Peyer's patch (tissue), 4 donors: ENCODE measurements around the gene GHRH. TPM values are rescaled to one million over a fixed set of nuclear protein-coding genes. Genes with fewer than 3 reads are reported as not detected.

Experiments
- DNase-seq, 3 donors: peaks; one replicate each; pipeline ENCODE4 v3.0.0-alpha.2; 2017 to 2019
- H3K27ac ChIP-seq, 4 donors: fragments of 200-600 bp; sonication (generic); one replicate each; pipeline ENCODE4 v1.5.1; 2016 to 2019
- H3K27me3 ChIP-seq, 2 donors: fragments of 200-600 bp; sonication (generic); one replicate each; pipeline ENCODE4 v1.5.1; 2019
- H3K36me3 ChIP-seq, 3 donors: fragments of 200-600 bp; sonication (generic); one replicate each; pipeline ENCODE4 v1.5.1; 2016 to 2019
- H3K4me1 ChIP-seq, 4 donors: fragments of 200-600 bp; sonication (generic); one replicate each; pipeline ENCODE4 v1.5.1; 2016 to 2019
- H3K4me3 ChIP-seq, 4 donors: fragments of 200-600 bp; sonication (generic); 1 replicate in 3 of 4; 2 replicates in 1 of 4; pipeline ENCODE4 v1.5.1; 2016 to 2019; ENCODE audit warnings: mild to moderate bottlenecking in 1 of 4
- H3K9me3 ChIP-seq, 4 donors: fragments of 200-600 bp; sonication (generic); one replicate each; pipeline ENCODE4 v1.5.1; 2016 to 2019; ENCODE audit warnings: mild to moderate bottlenecking in 1 of 4
- CTCF ChIP-seq, 6 experiments: fragments of 450-650 bp in 4 of 6; fragments of 200-600 bp in 2 of 6; sonication (generic) in 1 of 6; IDR thresholded peaks; one replicate each; pipeline ENCODE4 v1.5.1; 2017 to 2019; ENCODE audit warnings: antibody characterized with exemption in 6 of 6, mild to moderate bottlenecking in 3 of 6, moderate library complexity in 1 of 6
- POLR2A ChIP-seq, 2 donors: fragments of 450-650 bp; IDR thresholded peaks; one replicate each; pipeline ENCODE4 v1.5.1; 2017; ENCODE audit warnings: antibody characterized with exemption in 2 of 2, mild to moderate bottlenecking in 2 of 2, moderate library complexity in 2 of 2
- total RNA-seq, 4 donors: library from RNA; depleted of rRNA; stranded (reverse); fragments of >200 nt; gene quantifications; one replicate each; pipeline ENCODE4 v1.1.0, GENCODE V29; 2016

Gene GHRH
- total RNA-seq, 4 donors from 2014 or later = not detected

- no peak for TF ChIP-seq POLR2A (IDR thresholded peaks at IDR 0.05)
- no peak for TF ChIP-seq CTCF (IDR thresholded peaks at IDR 0.05)
- no peaks in the 10 kb centered on the region for H3K27me3 ChIP-seq
- no peaks in the 10 kb centered on the region for H3K4me1 ChIP-seq
- no peak for DNase-seq
- H3K4me3 ChIP-seq = no peak overlapping the region
- peaks cover 0 to 24% (median 0%) of the 10 kb centered on the region in 3 donors for H3K36me3 ChIP-seq
- no peak overlapping the region for H3K27ac ChIP-seq
- no peaks in the 10 kb centered on the region for H3K9me3 ChIP-seq
These were observed 14.9 kb downstream of the GHRH start for GRCh38 chr20:37246736-37247135.

GRCh38 chr20:37245216-37246150 is 16.1 kb downstream of the GHRH start:
- Histone ChIP-seq H3K36me3 (peaks cover 0 to 36% (median 0%) of the 10 kb centered on the region in 3 donors), H3K27me3 (no peaks in the 10 kb centered on the region), H3K9me3 (no peaks in the 10 kb centered on the region), H3K4me1 (no peaks in the 10 kb centered on the region), H3K4me3 (no peak overlapping the region), H3K27ac (no peak overlapping the region)
- TF ChIP-seq POLR2A (IDR thresholded peaks at IDR 0.05) (no peak), CTCF (IDR thresholded peaks at IDR 0.05) (no peak)
- no peak for DNase-seq

- TF ChIP-seq CTCF (IDR thresholded peaks at IDR 0.05) (no peak), POLR2A (IDR thresholded peaks at IDR 0.05) (no peak)
- Histone ChIP-seq H3K27ac (no peak overlapping the region), H3K36me3 (peaks cover 0 to 46% (median 0%) of the 10 kb centered on the region in 3 donors), H3K4me3 (no peak overlapping the region), H3K27me3 (no peaks in the 10 kb centered on the region), H3K9me3 (no peaks in the 10 kb centered on the region), H3K4me1 (no peaks in the 10 kb centered on the region)
- DNase-seq = no peak
These were observed 17.0 kb downstream of the GHRH start for GRCh38 chr20:37244572-37244957.

- H3K9me3 ChIP-seq = no peaks in the 10 kb centered on the region
- no peak for TF ChIP-seq POLR2A (IDR thresholded peaks at IDR 0.05)
- no peak for TF ChIP-seq CTCF (IDR thresholded peaks at IDR 0.05)
- no peaks in the 10 kb centered on the region for H3K4me1 ChIP-seq
- no peak overlapping the region for H3K4me3 ChIP-seq
- DNase-seq = no peak
- no peaks in the 10 kb centered on the region for H3K27me3 ChIP-seq
- no peak overlapping the region for H3K27ac ChIP-seq
- H3K36me3 ChIP-seq = peaks cover 0 to 51% (median 0%) of the 10 kb centered on the region in 3 donors
These were observed 17.6 kb downstream of the GHRH start for GRCh38 chr20:37243937-37244571.

- H3K36me3 ChIP-seq = peaks cover 0 to 58% (median 0%) of the 10 kb centered on the region in 3 donors
- H3K4me3 ChIP-seq = no peak overlapping the region
- DNase-seq = no peak
- no peak overlapping the region for H3K27ac ChIP-seq
- no peaks in the 10 kb centered on the region for H3K9me3 ChIP-seq
- H3K4me1 ChIP-seq = no peaks in the 10 kb centered on the region
- no peaks in the 10 kb centered on the region for H3K27me3 ChIP-seq
- no peak for TF ChIP-seq CTCF (IDR thresholded peaks at IDR 0.05)
- no peak for TF ChIP-seq POLR2A (IDR thresholded peaks at IDR 0.05)
These were observed 18.3 kb downstream of the GHRH start for GRCh38 chr20:37243076-37243936.
